HEK293 (cell line): ENCODE data around the gene TMCO2.

ENCODE experiments used
- CTCF ChIA-PET: fragments of 350-600 bp; formaldehyde crosslinking; extraction: SDS; loops from one replicate; lab custom pipeline; 2021; ENCODE audit warnings: antibody characterized with exemption; lab: Yijun Ruan, JAX
- POLR2A ChIA-PET: fragments of 300-600 bp; formaldehyde crosslinking; extraction: SDS; loops from one replicate; lab custom pipeline; 2020; ENCODE audit warnings: antibody characterized with exemption, inconsistent platforms; lab: Yijun Ruan, JAX
- H3K27ac ChIP-seq: fragments of 200-500 bp; sonication (Bioruptor generic); 2 replicates; pipeline ENCODE4 v1.5.1; 2014; ENCODE audit warnings: low read depth, low read length, control low read depth, inconsistent platforms; ENCODE audit errors: extremely low read depth
- H3K36me3 ChIP-seq, 2 experiments: fragments of 200-500 bp in 1 of 2; sonication (Bioruptor generic) in 1 of 2; 1 replicate in 1 of 2; 2 replicates in 1 of 2; pipeline ENCODE4 v1.5.1; 2014 to 2017; ENCODE audit warnings: inconsistent platforms in 2 of 2, low read length in 2 of 2; ENCODE audit not compliant: control insufficient read depth in 2 of 2, insufficient read depth in 1 of 2
- H3K4me1 ChIP-seq: fragments of 200-500 bp; sonication (Bioruptor generic); 2 replicates; pipeline ENCODE4 v1.5.1; 2014; ENCODE audit warnings: mild to moderate bottlenecking, low read length, inconsistent platforms; ENCODE audit not compliant: control insufficient read depth, insufficient read depth
- H3K4me3 ChIP-seq: 2 replicates; pipeline ENCODE4 v1.5.1; 2011; ENCODE audit warnings: low read depth, mild to moderate bottlenecking, control low read depth, low read length, moderate library complexity
- H3K9me3 ChIP-seq: fragments of 200-500 bp; sonication (Bioruptor generic); 2 replicates; pipeline ENCODE4 v1.5.1; 2014; ENCODE audit warnings: low read depth, low read length, inconsistent platforms; ENCODE audit not compliant: control insufficient read depth, insufficient read depth
- BCL6B ChIP-seq: fragments of 450-650 bp; formaldehyde crosslinking; IDR thresholded peaks from 2 replicates; pipeline ENCODE4 v1.5.1; 2017; ENCODE audit warnings: missing biosample characterization, missing genetic modification characterization
- EGR2 ChIP-seq: fragments of 450-650 bp; formaldehyde crosslinking; IDR thresholded peaks from 2 replicates; pipeline ENCODE4 v1.5.1; 2016; ENCODE audit warnings: low read depth, missing biosample characterization, missing genetic modification characterization
- KLF9 ChIP-seq: fragments of 450-650 bp; formaldehyde crosslinking; IDR thresholded peaks from 2 replicates; pipeline ENCODE4 v1.5.1; 2016; ENCODE audit warnings: missing biosample characterization, missing genetic modification characterization, low read depth
- PATZ1 ChIP-seq: fragments of 450-650 bp; formaldehyde crosslinking; IDR thresholded peaks from 2 replicates; pipeline ENCODE4 v1.5.1; 2016; ENCODE audit warnings: missing biosample characterization, missing genetic modification characterization
- SALL2 ChIP-seq: fragments of 450-650 bp; formaldehyde crosslinking; IDR thresholded peaks from 2 replicates; pipeline ENCODE4 v1.5.0; 2017; ENCODE audit warnings: missing biosample characterization, mild to moderate bottlenecking, missing genetic modification characterization, borderline replicate concordance
- YY2 ChIP-seq: fragments of 450-650 bp; formaldehyde crosslinking; IDR thresholded peaks from 2 replicates; pipeline ENCODE4 v1.5.1; 2016; ENCODE audit warnings: missing biosample characterization, missing genetic modification characterization
- ZBTB17 ChIP-seq: fragments of 450-650 bp; formaldehyde crosslinking; IDR thresholded peaks from 2 replicates; pipeline ENCODE4 v1.5.1; 2016; ENCODE audit warnings: missing biosample characterization, missing genetic modification characterization
- ZBTB20 ChIP-seq: fragments of 450-650 bp; formaldehyde crosslinking; IDR thresholded peaks from 2 replicates; pipeline ENCODE4 v1.5.1; 2016; ENCODE audit warnings: missing biosample characterization, missing genetic modification characterization
- ZIC2 ChIP-seq: fragments of 450-650 bp; formaldehyde crosslinking; IDR thresholded peaks from 2 replicates; pipeline ENCODE4 v1.5.1; 2016; ENCODE audit warnings: missing biosample characterization, missing genetic modification characterization
- ZNF138 ChIP-seq: fragments of 450-650 bp; formaldehyde crosslinking; IDR thresholded peaks from 2 replicates; pipeline ENCODE4 v1.5.1; 2016; ENCODE audit warnings: missing biosample characterization, missing genetic modification characterization, borderline replicate concordance
- ZNF175 ChIP-seq: fragments of 450-650 bp; formaldehyde crosslinking; IDR thresholded peaks from 2 replicates; pipeline ENCODE4 v1.5.1; 2016; ENCODE audit warnings: missing biosample characterization, missing genetic modification characterization
- ZNF2 ChIP-seq: fragments of 450-650 bp; formaldehyde crosslinking; IDR thresholded peaks from 2 replicates; pipeline ENCODE4 v1.5.1; 2016; ENCODE audit warnings: missing biosample characterization, missing genetic modification characterization
- ZNF350 ChIP-seq: fragments of 450-650 bp; formaldehyde crosslinking; IDR thresholded peaks from 2 replicates; pipeline ENCODE4 v1.5.0; 2017; ENCODE audit warnings: missing biosample characterization, mild to moderate bottlenecking, missing genetic modification characterization
- ZNF561 ChIP-seq: fragments of 450-650 bp; IDR thresholded peaks from 2 replicates; pipeline ENCODE4 v1.5.1; 2018; ENCODE audit warnings: missing biosample characterization, missing genetic modification characterization, borderline replicate concordance
- ZNF639 ChIP-seq: fragments of 450-650 bp; formaldehyde crosslinking; IDR thresholded peaks from 2 replicates; pipeline ENCODE4 v1.5.1; 2016; ENCODE audit warnings: missing biosample characterization, missing genetic modification characterization
- ZNF76 ChIP-seq: fragments of 450-650 bp; formaldehyde crosslinking; IDR thresholded peaks from 2 replicates; pipeline ENCODE4; 2016; ENCODE audit warnings: low read depth, missing biosample characterization, missing genetic modification characterization, borderline replicate concordance
- ZNF843 ChIP-seq: fragments of 450-650 bp; formaldehyde crosslinking; IDR thresholded peaks from 2 replicates; pipeline ENCODE4 v1.5.1; 2016; ENCODE audit warnings: missing biosample characterization, missing genetic modification characterization
- TF ChIP-seq, protein P1 (sequence below): fragments of 450-650 bp; formaldehyde crosslinking; IDR thresholded peaks from 2 replicates; pipeline ENCODE4 v1.5.1; 2016; ENCODE audit warnings: missing biosample characterization, missing genetic modification characterization

Gene TMCO2

GRCh38 chr1:40243351-40243750 is 4.4 kb upstream of the TMCO2 start:
- TF ChIP-seq ZBTB20 (tag by site-specific recombination) (no peak), ZNF843 (tag by site-specific recombination) (no peak), ZNF175 (tag by site-specific recombination) (no peak), KLF9 (no peak), PATZ1 (tag by site-specific recombination) (no peak), ZNF639 (tag by site-specific recombination) (no peak), SALL2 (no peak), ZBTB17 (tag by site-specific recombination) (no peak), ZIC2 (no peak)
- TF ChIP-seq, protein P1, sequence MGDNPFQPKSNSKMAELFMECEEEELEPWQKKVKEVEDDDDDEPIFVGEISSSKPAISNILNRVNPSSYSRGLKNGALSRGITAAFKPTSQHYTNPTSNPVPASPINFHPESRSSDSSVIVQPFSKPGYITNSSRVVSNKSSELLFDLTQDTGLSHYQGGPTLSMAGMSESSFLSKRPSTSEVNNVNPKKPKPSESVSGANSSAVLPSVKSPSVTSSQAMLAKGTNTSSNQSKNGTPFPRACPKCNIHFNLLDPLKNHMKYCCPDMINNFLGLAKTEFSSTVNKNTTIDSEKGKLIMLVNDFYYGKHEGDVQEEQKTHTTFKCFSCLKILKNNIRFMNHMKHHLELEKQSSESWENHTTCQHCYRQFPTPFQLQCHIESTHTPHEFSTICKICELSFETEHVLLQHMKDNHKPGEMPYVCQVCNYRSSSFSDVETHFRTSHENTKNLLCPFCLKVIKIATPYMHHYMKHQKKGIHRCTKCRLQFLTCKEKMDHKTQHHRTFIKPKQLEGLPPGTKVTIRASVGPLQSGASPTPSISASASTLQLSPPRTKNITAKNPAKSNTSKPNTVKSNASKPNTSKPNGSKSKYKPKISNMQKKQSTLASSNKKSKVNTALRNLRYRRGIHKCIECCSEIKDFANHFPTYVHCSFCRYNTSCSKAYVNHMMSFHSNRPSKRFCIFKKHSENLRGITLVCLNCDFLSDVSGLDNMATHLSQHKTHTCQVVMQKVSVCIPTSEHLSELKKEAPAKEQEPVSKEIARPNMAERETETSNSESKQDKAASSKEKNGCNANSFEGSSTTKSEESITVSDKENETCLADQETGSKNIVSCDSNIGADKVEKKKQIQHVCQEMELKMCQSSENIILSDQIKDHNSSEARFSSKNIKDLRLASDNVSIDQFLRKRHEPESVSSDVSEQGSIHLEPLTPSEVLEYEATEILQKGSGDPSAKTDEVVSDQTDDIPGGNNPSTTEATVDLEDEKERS (tag by site-specific recombination): no peak
- Histone ChIP-seq H3K36me3 (peaks cover 0 to 12% of the 10 kb centered on the region in 2 experiments; a peak in 1 of 3 replicates), H3K4me3 (no peak overlapping the region), H3K4me1 (no peaks in the 10 kb centered on the region), H3K27ac (no peak overlapping the region), H3K9me3 (no peaks in the 10 kb centered on the region)
- CTCF ChIA-PET: interaction anchor here (1.0 kb wide), 1 partner anchor 99 kb away, joined by 3 read pairs; no protein-coding TSS in a partner anchor
- POLR2A ChIA-PET: no interaction called here

DNA sequence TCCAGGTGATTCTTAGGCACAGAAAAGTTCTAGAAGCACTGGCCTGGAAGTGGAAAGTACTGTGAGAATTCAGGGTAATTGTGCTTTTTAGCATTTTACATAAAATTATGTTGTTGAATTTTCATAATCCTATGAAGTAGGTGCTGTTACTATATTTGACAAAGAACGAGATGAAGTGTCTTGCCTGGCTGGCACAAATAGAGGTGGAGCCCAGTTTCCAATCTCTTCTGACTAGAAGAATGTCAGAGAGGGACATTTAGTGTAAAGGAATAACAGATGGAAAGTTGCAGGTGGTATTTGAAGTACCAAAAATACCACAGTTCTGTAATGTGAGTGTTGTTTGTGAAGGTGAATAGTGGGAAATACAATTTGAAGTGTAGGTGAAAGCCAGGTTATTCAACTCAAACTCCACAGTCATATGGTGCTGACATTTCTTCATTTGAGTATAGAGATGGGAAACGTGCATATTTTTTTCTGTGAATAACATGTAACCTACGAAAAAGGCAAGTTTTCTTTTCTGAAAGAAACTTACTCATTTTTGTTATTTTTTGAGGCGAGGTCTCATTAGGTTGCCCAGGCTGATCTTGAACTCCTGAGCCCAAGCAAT is 3.5 kb upstream of the TMCO2 start:
- TF ChIP-seq BCL6B (tag by site-specific recombination) (no peak), ZNF350 (no peak), EGR2 (tag by site-specific recombination) (no peak), YY2 (tag by site-specific recombination) (no peak)
- peaks cover 0 to 3% of the 10 kb centered on the region in 2 experiments; a peak in 1 of 3 replicates for H3K36me3 ChIP-seq
- no peaks in the 10 kb centered on the region for H3K4me1 ChIP-seq
- H3K4me3 ChIP-seq: no peak overlapping the region
- H3K27ac ChIP-seq: no peak overlapping the region
- POLR2A ChIA-PET: no interaction called here
- CTCF ChIA-PET: no interaction called here
- no peaks in the 10 kb centered on the region for H3K9me3 ChIP-seq

DNA sequence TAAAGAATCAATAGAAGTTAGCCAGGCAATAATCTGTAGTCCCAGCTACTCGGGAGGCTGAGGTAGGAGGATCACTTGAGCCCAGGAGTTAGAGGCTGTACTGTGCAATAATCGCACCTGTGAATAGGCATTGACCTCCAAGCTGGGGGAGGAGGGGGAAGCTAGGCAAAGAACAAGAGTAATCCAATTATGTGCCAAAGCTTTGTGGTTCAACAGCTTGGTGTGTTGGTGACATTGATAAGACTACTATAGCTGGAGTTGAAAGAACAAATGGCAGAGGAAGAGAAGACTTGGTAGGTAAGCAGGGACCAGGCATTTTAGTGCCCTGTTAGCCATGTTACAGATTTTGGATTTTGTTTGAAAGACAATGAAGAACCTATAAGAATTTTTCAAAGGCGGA is 2.1 kb upstream of the TMCO2 start:
- ChIA-PET POLR2A (no interaction called here), CTCF (interaction anchor here (0.7 to 1.2 kb wide), 2 partner anchors 10 to 93 kb away, joined by 3 to 4 read pairs; no protein-coding TSS in a partner anchor)
- no peak for TF ChIP-seq ZNF138
- no peak for TF ChIP-seq ZNF76
- TF ChIP-seq ZNF2 (tag by site-specific recombination): no peak
- no peak for TF ChIP-seq ZNF561 (tag by site-specific recombination)
- Histone ChIP-seq H3K27ac (no peak overlapping the region), H3K4me1 (no peaks in the 10 kb centered on the region), H3K9me3 (no peaks in the 10 kb centered on the region), H3K36me3 (no peaks in the 10 kb centered on the region), H3K4me3 (no peak overlapping the region)
